Measurements from ENCODE around the gene KCTD11. TPM values are rescaled to one million over a fixed set of nuclear protein-coding genes. Genes with fewer than 3 reads are reported as not detected.

KCTD11 gene
- total RNA-seq, 4 donors from 2014 or later: 30.3 to 65.4 (median 42.8) TPM

DNA sequence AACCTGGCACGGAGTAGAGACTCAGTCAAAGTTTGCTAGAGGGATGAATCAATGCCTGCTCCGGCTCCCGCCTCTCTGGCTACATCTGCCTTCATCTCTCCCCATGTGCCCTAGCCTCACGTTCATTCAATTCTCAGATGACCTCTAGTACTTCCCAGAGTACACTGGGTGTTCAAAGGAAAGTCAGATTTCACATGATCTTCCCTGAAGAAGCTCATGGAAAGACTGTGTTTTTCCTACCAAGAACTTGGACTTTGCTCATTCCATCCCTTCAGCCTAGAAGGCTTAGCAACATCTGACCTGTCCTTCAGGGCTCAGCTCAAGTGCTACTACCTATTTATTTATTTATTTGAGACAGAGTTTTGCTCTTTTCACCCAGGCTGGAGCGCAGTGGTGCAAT is 17.9 kb downstream of the KCTD11 start:
- 80 to 85% methylated on average over 5 of the region's 5 CpGs for WGBS, 2 donors

DNA sequence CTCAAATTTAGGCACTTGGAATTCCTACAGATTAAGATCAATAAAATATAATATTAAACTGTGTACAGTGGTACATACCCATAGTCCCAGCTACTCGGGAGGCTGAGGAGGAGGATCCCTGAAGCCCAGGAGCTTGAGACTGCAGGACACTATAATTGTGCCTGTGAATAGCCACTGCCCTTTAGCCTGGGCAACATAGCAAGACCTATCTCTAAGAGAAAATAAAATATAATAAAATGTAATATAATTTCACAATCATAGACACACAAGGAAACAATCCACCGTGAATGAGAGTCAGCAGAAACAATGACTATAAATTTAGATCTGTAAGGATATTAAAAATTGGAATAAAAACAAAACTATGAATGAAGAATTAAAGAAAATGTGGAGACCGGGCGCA is 18.9 kb downstream of the KCTD11 start:
- TF ChIP-seq, protein P1, sequence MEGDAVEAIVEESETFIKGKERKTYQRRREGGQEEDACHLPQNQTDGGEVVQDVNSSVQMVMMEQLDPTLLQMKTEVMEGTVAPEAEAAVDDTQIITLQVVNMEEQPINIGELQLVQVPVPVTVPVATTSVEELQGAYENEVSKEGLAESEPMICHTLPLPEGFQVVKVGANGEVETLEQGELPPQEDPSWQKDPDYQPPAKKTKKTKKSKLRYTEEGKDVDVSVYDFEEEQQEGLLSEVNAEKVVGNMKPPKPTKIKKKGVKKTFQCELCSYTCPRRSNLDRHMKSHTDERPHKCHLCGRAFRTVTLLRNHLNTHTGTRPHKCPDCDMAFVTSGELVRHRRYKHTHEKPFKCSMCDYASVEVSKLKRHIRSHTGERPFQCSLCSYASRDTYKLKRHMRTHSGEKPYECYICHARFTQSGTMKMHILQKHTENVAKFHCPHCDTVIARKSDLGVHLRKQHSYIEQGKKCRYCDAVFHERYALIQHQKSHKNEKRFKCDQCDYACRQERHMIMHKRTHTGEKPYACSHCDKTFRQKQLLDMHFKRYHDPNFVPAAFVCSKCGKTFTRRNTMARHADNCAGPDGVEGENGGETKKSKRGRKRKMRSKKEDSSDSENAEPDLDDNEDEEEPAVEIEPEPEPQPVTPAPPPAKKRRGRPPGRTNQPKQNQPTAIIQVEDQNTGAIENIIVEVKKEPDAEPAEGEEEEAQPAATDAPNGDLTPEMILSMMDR (IDR thresholded peaks at IDR 0.05): no peak
- no peak for TF ChIP-seq POLR2A (IDR thresholded peaks at IDR 0.05)
- intact Hi-C loops (cut with DNase I; ENCODE audit: low total_unique reads): no loop called here
- WGBS, 2 donors: 87 to 89% methylated on average over 4 of the region's 4 CpGs
- H3K4me3 ChIP-seq (ENCODE audit: low read depth, poor library complexity, severe bottlenecking): no peak overlapping the region
- no peak for DNase-seq (ENCODE audit: low spot score in 2 of 2)

More for the DNA sequence above, 17.9 kb downstream of the KCTD11 start:
- H3K4me3 ChIP-seq (ENCODE audit: low read depth, poor library complexity, severe bottlenecking): no peak overlapping the region
- DNase-seq (ENCODE audit: low spot score in 2 of 2): no peak
- intact Hi-C loops (cut with DNase I; ENCODE audit: low total_unique reads): loop anchor here (10.0 kb wide), 1 partner anchor 55 kb away; the partner anchor contains the start of genes SPEM1, SPEM2 and SPEM3
- TF ChIP-seq POLR2A (IDR thresholded peaks at IDR 0.05): no peak
- TF ChIP-seq, protein P1 (IDR thresholded peaks at IDR 0.05): no peak

DNA sequence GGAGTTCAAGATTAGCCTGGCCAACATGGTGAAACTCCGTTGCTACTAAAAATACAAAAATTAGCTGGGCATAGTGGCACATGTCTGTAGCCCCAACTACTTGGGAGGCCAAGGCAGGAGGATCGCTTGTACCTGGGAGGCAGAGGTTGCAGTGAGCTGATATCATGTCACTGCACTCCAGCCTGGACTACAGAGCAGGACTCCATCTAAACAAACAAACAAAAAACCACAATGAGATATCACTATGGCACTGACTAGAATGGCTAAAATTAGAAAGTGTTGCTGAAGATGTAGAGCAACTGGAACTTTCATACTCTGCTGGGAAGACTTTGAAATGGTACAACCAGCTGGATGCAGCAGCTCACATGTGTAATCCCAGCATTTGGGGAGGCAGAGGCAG is 22.4 kb downstream of the KCTD11 start:
- no peak for TF ChIP-seq POLR2A (IDR thresholded peaks at IDR 0.05)
- TF ChIP-seq, protein P1 (IDR thresholded peaks at IDR 0.05): no peak
- no peak for DNase-seq (ENCODE audit: low spot score in 2 of 2)
- no peak overlapping the region for H3K4me3 ChIP-seq (ENCODE audit: low read depth, poor library complexity, severe bottlenecking)
- WGBS, 2 donors: 89 to 94% methylated on average over 2 of the region's 2 CpGs
- intact Hi-C loops (cut with DNase I; ENCODE audit: low total_unique reads): no loop called here

- TF ChIP-seq, protein P1 (IDR thresholded peaks at IDR 0.05): no peak
- no peak for TF ChIP-seq POLR2A (IDR thresholded peaks at IDR 0.05)
- intact Hi-C loops (cut with DNase I; ENCODE audit: low total_unique reads): no loop called here
- no peak overlapping the region for H3K4me3 ChIP-seq (ENCODE audit: low read depth, poor library complexity, severe bottlenecking)
- no peak for DNase-seq (ENCODE audit: low spot score in 2 of 2)
- WGBS, 2 donors: 96 to 99% methylated on average over 3 of the region's 3 CpGs
Measured at GRCh38 chr17:7379134-7379533, 27.2 kb downstream of the KCTD11 start.

GRCh38 chr17:7380321-7380720 is 28.4 kb downstream of the KCTD11 start:
- TF ChIP-seq, protein P1 (IDR thresholded peaks at IDR 0.05): no peak
- TF ChIP-seq POLR2A (IDR thresholded peaks at IDR 0.05): no peak
- peak overlapping the region; percentile 29 for H3K4me3 ChIP-seq (ENCODE audit: low read depth, poor library complexity, severe bottlenecking)
- WGBS, 2 donors: 21 to 38% methylated on average over 3 to 7 of the region's 7 CpGs
- intact Hi-C loops (cut with DNase I; ENCODE audit: low total_unique reads): no loop called here
- DNase-seq (ENCODE audit: low spot score in 2 of 2): peak; percentile 60 to 92

All from lower leg skin (tissue), 4 donors.